ENCODE measurements around the gene MBNL2.

DNA sequence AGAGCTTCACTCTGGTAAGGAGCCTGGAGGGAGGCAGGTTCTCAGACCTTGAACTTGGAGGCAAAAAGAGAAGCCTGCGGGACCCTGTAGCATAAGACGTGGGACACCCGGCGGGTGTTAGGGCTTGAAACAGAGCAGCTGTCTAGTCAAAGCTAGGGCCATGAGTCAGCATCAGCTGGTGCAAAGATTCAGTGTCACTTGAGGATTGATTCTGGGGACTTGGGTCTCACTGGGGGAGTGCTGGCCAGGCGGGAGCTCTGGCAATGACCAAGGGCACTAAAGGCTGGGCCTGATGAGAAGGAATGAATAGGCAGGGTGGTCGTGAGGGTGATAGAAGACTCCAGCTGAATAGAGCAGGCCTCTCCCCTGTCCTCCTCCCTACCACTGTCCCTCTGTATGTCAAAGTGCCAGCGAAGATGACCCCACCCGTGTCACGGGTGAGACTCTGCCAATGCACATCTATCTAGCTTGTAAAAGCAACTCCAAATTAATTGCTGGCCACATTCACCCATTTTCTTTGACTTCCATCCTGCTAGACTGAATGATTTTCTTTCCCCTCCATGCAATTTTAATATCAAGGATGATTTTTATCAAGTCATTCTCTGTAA is 97.1 kb downstream of the MBNL2 start:
- TF ChIP-seq, protein P1, sequence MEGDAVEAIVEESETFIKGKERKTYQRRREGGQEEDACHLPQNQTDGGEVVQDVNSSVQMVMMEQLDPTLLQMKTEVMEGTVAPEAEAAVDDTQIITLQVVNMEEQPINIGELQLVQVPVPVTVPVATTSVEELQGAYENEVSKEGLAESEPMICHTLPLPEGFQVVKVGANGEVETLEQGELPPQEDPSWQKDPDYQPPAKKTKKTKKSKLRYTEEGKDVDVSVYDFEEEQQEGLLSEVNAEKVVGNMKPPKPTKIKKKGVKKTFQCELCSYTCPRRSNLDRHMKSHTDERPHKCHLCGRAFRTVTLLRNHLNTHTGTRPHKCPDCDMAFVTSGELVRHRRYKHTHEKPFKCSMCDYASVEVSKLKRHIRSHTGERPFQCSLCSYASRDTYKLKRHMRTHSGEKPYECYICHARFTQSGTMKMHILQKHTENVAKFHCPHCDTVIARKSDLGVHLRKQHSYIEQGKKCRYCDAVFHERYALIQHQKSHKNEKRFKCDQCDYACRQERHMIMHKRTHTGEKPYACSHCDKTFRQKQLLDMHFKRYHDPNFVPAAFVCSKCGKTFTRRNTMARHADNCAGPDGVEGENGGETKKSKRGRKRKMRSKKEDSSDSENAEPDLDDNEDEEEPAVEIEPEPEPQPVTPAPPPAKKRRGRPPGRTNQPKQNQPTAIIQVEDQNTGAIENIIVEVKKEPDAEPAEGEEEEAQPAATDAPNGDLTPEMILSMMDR (IDR thresholded peaks at IDR 0.05; ENCODE audit: low read depth, low read length), result no peak
- no peak for TF ChIP-seq EZH2phosphoT487 (IDR thresholded peaks at IDR 0.05; ENCODE audit: low read depth)
